ENCODE data around the gene CRACDL. TPM values are rescaled to one million over a fixed set of nuclear protein-coding genes. Genes with fewer than 3 reads are reported as not detected.

The CRACDL gene
- polyA plus RNA-seq, 1 of the 3 experiments (the other 2 are of a cell fraction), result not detected

DNA sequence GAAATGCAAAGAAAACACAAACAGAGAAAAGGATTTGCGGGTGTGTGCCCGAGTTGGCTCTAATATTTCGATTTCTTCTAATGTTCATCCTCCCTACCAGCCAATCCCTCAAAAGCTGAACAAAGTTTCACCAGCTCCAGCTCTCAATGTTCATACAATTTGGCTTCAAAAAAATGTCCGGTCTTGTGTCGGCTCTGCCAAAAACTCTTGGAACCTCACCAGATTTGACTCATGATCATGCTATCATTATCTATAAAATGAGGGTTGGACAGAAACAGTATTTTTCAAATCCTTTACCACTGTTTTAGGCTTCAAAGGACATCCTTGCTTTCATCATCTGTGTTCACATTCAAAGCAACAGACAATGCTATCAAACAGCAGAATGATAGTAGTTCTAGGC, 88.2 kb downstream of the CRACDL start (continued):
- TF ChIP-seq, protein P1, sequence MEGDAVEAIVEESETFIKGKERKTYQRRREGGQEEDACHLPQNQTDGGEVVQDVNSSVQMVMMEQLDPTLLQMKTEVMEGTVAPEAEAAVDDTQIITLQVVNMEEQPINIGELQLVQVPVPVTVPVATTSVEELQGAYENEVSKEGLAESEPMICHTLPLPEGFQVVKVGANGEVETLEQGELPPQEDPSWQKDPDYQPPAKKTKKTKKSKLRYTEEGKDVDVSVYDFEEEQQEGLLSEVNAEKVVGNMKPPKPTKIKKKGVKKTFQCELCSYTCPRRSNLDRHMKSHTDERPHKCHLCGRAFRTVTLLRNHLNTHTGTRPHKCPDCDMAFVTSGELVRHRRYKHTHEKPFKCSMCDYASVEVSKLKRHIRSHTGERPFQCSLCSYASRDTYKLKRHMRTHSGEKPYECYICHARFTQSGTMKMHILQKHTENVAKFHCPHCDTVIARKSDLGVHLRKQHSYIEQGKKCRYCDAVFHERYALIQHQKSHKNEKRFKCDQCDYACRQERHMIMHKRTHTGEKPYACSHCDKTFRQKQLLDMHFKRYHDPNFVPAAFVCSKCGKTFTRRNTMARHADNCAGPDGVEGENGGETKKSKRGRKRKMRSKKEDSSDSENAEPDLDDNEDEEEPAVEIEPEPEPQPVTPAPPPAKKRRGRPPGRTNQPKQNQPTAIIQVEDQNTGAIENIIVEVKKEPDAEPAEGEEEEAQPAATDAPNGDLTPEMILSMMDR (IDR thresholded peaks at IDR 0.05), result no peak

DNA sequence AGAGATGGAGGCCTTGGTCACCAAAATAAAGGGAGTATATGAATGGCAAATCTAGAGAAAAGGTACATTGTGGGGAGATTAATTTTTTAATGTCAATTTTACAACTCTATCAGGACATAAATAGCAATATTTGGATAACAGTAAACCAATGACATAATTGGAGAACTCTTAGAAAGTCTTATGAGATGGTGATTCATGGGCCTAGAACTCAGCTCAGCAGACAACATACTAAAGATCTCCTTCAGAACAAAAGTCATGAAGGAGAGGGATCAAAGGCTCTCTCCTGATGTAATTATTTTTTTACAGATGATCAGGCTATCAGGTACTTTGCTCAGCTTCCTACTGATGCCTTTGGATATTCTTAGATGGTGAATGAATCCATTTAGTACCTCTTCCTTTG, 90.0 kb downstream of the CRACDL start:
- ChIA-PET POLR2A (no interaction called here), CTCF (interaction anchor here (3.2 kb wide), 2 partner anchors 9 to 197 kb away, joined by 11 to 18 read pairs; no protein-coding TSS in a partner anchor)
- no peak overlapping the region for H3K4me2 ChIP-seq
- no peaks in the 10 kb centered on the region for H3K36me3 ChIP-seq (replicated peaks in 1 of 2; ENCODE audit: control insufficient read depth in 1 of 2, insufficient read depth in 2 of 2, low read length in 1 of 2)
- no peaks in the 10 kb centered on the region for H3K79me2 ChIP-seq (ENCODE audit: insufficient read depth)
- no peak for DNase-seq
- TF ChIP-seq, protein P2, sequence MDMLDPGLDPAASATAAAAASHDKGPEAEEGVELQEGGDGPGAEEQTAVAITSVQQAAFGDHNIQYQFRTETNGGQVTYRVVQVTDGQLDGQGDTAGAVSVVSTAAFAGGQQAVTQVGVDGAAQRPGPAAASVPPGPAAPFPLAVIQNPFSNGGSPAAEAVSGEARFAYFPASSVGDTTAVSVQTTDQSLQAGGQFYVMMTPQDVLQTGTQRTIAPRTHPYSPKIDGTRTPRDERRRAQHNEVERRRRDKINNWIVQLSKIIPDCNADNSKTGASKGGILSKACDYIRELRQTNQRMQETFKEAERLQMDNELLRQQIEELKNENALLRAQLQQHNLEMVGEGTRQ (IDR thresholded peaks at IDR 0.05; ENCODE audit: borderline replicate concordance, low read depth, low read length), result no peak
- TF ChIP-seq ELF1 (IDR thresholded peaks at IDR 0.05) (no peak), MXI1 (IDR thresholded peaks at IDR 0.05; ENCODE audit: low read depth, low read length) (no peak), TAF1 (IDR thresholded peaks at IDR 0.05; ENCODE audit: borderline replicate concordance, low read depth, low read length) (no peak), YY1 (IDR thresholded peaks at IDR 0.05; ENCODE audit: low read depth) (no peak), TEAD4 (IDR thresholded peaks at IDR 0.05; ENCODE audit: borderline replicate concordance, insufficient read depth) (no peak), TCF12 (IDR thresholded peaks at IDR 0.05) (no peak), JUND (IDR thresholded peaks at IDR 0.05) (no peak), RFX5 (IDR thresholded peaks at IDR 0.05; ENCODE audit: low read length) (no peak), RAD21 (IDR thresholded peaks at IDR 0.05; ENCODE audit: low read length) (no peak), GATA2 (CRISPR knock-in tag; IDR thresholded peaks at IDR 0.05) (no peak), GABPA (IDR thresholded peaks at IDR 0.05; ENCODE audit: low read depth) (no peak), RXRA (IDR thresholded peaks at IDR 0.05; ENCODE audit: borderline replicate concordance, low read depth) (no peak), SMC3 (IDR thresholded peaks at IDR 0.05; ENCODE audit: low read depth, low read length) (no peak), SIN3A (IDR thresholded peaks at IDR 0.05; ENCODE audit: borderline replicate concordance, low read depth, low read length) (no peak)
- TF ChIP-seq, protein P3, sequence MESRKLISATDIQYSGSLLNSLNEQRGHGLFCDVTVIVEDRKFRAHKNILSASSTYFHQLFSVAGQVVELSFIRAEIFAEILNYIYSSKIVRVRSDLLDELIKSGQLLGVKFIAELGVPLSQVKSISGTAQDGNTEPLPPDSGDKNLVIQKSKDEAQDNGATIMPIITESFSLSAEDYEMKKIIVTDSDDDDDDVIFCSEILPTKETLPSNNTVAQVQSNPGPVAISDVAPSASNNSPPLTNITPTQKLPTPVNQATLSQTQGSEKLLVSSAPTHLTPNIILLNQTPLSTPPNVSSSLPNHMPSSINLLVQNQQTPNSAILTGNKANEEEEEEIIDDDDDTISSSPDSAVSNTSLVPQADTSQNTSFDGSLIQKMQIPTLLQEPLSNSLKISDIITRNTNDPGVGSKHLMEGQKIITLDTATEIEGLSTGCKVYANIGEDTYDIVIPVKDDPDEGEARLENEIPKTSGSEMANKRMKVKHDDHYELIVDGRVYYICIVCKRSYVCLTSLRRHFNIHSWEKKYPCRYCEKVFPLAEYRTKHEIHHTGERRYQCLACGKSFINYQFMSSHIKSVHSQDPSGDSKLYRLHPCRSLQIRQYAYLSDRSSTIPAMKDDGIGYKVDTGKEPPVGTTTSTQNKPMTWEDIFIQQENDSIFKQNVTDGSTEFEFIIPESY (IDR thresholded peaks at IDR 0.05; ENCODE audit: borderline replicate concordance, low read depth), result no peak
- TF ChIP-seq, protein P1 (IDR thresholded peaks at IDR 0.05), result no peak
- TF ChIP-seq, protein P4, sequence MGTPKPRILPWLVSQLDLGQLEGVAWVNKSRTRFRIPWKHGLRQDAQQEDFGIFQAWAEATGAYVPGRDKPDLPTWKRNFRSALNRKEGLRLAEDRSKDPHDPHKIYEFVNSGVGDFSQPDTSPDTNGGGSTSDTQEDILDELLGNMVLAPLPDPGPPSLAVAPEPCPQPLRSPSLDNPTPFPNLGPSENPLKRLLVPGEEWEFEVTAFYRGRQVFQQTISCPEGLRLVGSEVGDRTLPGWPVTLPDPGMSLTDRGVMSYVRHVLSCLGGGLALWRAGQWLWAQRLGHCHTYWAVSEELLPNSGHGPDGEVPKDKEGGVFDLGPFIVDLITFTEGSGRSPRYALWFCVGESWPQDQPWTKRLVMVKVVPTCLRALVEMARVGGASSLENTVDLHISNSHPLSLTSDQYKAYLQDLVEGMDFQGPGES (IDR thresholded peaks at IDR 0.05; ENCODE audit: low read depth, low read length), result no peak
- TF ChIP-seq, protein P5, sequence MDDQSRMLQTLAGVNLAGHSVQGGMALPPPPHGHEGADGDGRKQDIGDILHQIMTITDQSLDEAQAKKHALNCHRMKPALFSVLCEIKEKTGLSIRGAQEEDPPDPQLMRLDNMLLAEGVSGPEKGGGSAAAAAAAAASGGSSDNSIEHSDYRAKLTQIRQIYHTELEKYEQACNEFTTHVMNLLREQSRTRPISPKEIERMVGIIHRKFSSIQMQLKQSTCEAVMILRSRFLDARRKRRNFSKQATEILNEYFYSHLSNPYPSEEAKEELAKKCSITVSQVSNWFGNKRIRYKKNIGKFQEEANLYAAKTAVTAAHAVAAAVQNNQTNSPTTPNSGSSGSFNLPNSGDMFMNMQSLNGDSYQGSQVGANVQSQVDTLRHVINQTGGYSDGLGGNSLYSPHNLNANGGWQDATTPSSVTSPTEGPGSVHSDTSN (IDR thresholded peaks at IDR 0.05), result no peak
- TF ChIP-seq, protein P6, sequence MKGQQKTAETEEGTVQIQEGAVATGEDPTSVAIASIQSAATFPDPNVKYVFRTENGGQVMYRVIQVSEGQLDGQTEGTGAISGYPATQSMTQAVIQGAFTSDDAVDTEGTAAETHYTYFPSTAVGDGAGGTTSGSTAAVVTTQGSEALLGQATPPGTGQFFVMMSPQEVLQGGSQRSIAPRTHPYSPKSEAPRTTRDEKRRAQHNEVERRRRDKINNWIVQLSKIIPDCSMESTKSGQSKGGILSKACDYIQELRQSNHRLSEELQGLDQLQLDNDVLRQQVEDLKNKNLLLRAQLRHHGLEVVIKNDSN (IDR thresholded peaks at IDR 0.05; ENCODE audit: borderline replicate concordance, low read depth), result no peak
- H3K9me2 ChIP-seq, result no peaks in the 10 kb centered on the region
- H4K20me1 ChIP-seq (ENCODE audit: insufficient read depth), result no peaks in the 10 kb centered on the region
- H2AFZ ChIP-seq (ENCODE audit: low read depth), result no peak overlapping the region
- H3K27ac ChIP-seq (ENCODE audit: low read depth in 2 of 2, low read length in 1 of 2), result no peak overlapping the region
- no peaks in the 10 kb centered on the region for H3F3A ChIP-seq (replicated peaks; ENCODE audit: insufficient read depth)
- peaks cover 0 to 5% of the 10 kb centered on the region in 2 experiments; a peak in 1 of 4 replicates for H3K4me1 ChIP-seq (ENCODE audit: control insufficient read depth in 1 of 2, insufficient read depth in 2 of 2, low read depth in 1 of 2, low read length in 1 of 2)
- H3K27me3 ChIP-seq (ENCODE audit: insufficient read depth), result no peaks in the 10 kb centered on the region; the same call in 1 of the 2 replicates
- no peak overlapping the region for H3K4me3 ChIP-seq (ENCODE audit: low read depth in 2 of 2, low read length in 1 of 2)
- H3K9me3 ChIP-seq, result no peaks in the 10 kb centered on the region
- H3K9ac ChIP-seq, result no peak overlapping the region

Measured in SK-N-SH (cell line).